Measurements from ENCODE around the gene MAP2K1. TPM values are rescaled to one million over a fixed set of nuclear protein-coding genes. Genes with fewer than 3 reads are reported as not detected.

MAP2K1 gene
- total and polyA plus RNA-seq, 9 of the 15 experiments (the other 6 are each of a cell fraction or from before 2014, with no cell fraction given) = 7.5 to 58.3 (median 30.0) TPM

- TF ChIP-seq ETV1 (tag; conservative IDR thresholded peaks at IDR 0.05; ENCODE audit: low read depth) = no peak
- TF ChIP-seq MTA2 (IDR thresholded peaks at IDR 0.05; ENCODE audit: low read depth) = no peak
- TF ChIP-seq KAT2B (IDR thresholded peaks at IDR 0.05; ENCODE audit: low read depth, low read length) = no peak
- TF ChIP-seq HDAC2 (IDR thresholded peaks at IDR 0.05) = no peak
- no peak for TF ChIP-seq HINFP (tag; conservative IDR thresholded peaks at IDR 0.05; ENCODE audit: low read depth)
- TF ChIP-seq BACH1 (tag; IDR thresholded peaks at IDR 0.05) = no peak
- no peak for TF ChIP-seq SRSF1 (IDR thresholded peaks at IDR 0.05; ENCODE audit: low read depth, low read length)
- TF ChIP-seq POLR2AphosphoS2 (IDR thresholded peaks at IDR 0.05; ENCODE audit: low read length) = no peak
- TF ChIP-seq RCOR1 (IDR thresholded peaks at IDR 0.05; ENCODE audit: borderline replicate concordance in 1 of 2, low read depth in 2 of 2, low read length in 2 of 2) = no peak
Measured at GRCh38 chr15:66524838-66525237, 138.1 kb downstream of the MAP2K1 start (continued).

- Histone ChIP-seq H3K36me3 (ENCODE audit: control insufficient read depth, insufficient read depth, low read length) (peaks cover 58% of the 10 kb centered on the region), H3K4me3 (no peak overlapping the region), H3K9ac (ENCODE audit: insufficient read depth in 1 of 2, low read depth in 2 of 2, low read length in 2 of 2) (no peak overlapping the region), H3K9me1 (ENCODE audit: control insufficient read depth, insufficient read depth, low read length) (no peaks in the 10 kb centered on the region), H4K20me1 (replicated peaks; ENCODE audit: control insufficient read depth, insufficient read depth, low read length) (no peaks in the 10 kb centered on the region), H3K4me2 (ENCODE audit: insufficient read depth, low read length) (no peak overlapping the region), H3K27ac (ENCODE audit: extremely low read depth, low read depth, low read length) (no peak overlapping the region), H3K9me3 (replicated peaks; ENCODE audit: control insufficient read depth, insufficient read depth, low read depth, low read length) (no peaks in the 10 kb centered on the region), H3K79me2 (ENCODE audit: control insufficient read depth, insufficient read depth, low read length) (no peaks in the 10 kb centered on the region), H2AFZ (ENCODE audit: low read depth, low read length) (no peak overlapping the region), H3K27me3 (ENCODE audit: control insufficient read depth in 2 of 2, insufficient read depth in 2 of 2, low read length in 2 of 2) (no peaks in the 10 kb centered on the region), H3K4me1 (replicated peaks in 1 of 2; ENCODE audit: control insufficient read depth in 2 of 2, insufficient read depth in 2 of 2, low read length in 2 of 2) (no peaks in the 10 kb centered on the region)
- no peak for ATAC-seq
- no peak for FAIRE-seq
- intact Hi-C loops (cut with micrococcal nuclease) = no loop called here
- POLR2A ChIA-PET = interaction anchor here (0.7 to 0.8 kb wide), 2 partner anchors 24 to 36 kb away, joined by 3 to 4 read pairs; no protein-coding TSS in a partner anchor
- no TSS peak for BruUV-seq (replicated peaks)
- CTCF ChIA-PET (ENCODE audit: low intra/inter-chr PET ratio) = no interaction called here
- WGBS (ENCODE audit: insufficient coverage, low coverage, missing lambda C conversion rate) = 89% methylated on average over 9 of the region's 9 CpGs
- in situ Hi-C loops (cut with MboI) = no loop called here
- DNase-seq (ENCODE audit: extremely low read depth in 1 of 4, low spot score in 3 of 4) = no peak
- no peak for TF ChIP-seq TBL1XR1 (IDR thresholded peaks at IDR 0.05; ENCODE audit: low read length in 2 of 2)
- TF ChIP-seq SMAD3 (CRISPR knock-in tag; conservative IDR thresholded peaks at IDR 0.05) = no peak
- TF ChIP-seq ZNF57 (CRISPR knock-in tag; IDR thresholded peaks at IDR 0.05) = no peak
- no peak for TF ChIP-seq ZNF354B (CRISPR knock-in tag; IDR thresholded peaks at IDR 0.05)
- no peak for TF ChIP-seq HINFP (tag; conservative IDR thresholded peaks at IDR 0.05; ENCODE audit: low read depth)
- no peak for TF ChIP-seq ILK (tag; IDR thresholded peaks at IDR 0.05; ENCODE audit: borderline replicate concordance, low read depth)
- no peak for TF ChIP-seq TSHZ1 (CRISPR knock-in tag; IDR thresholded peaks at IDR 0.05)
- no peak for TF ChIP-seq ZNF79 (CRISPR knock-in tag; IDR thresholded peaks at IDR 0.05; ENCODE audit: low read depth)
- no peak for TF ChIP-seq SUPT5H (IDR thresholded peaks at IDR 0.05)
Measured at GRCh38 chr15:66535056-66535455, 148.3 kb downstream of the MAP2K1 start.
